K562 (cell line): ENCODE measurements around the gene RITA1. TPM values are rescaled to one million over a fixed set of nuclear protein-coding genes. Genes with fewer than 3 reads are reported as not detected.
A peak's percentile ranks its signal among the peaks of the same experiment; 100 is the strongest.

Experiments
- ATAC-seq: fragments of 200-7000 bp; cut with Tn5 transposase; 3 replicates; pipeline ENCODE4 v1.9.1; 2020; ENCODE audit warnings: moderate library complexity
- BruUV-seq: library from RNA; stranded (reverse); fragments of 400-500 nt; replicated peaks from 2 replicates; lab custom pipeline; 2021; lab: Mats Ljungman, UMichigan
- CTCF ChIA-PET: fragments of 300-600 bp; formaldehyde crosslinking; extraction: SDS; loops from one replicate; lab custom pipeline; 2021; ENCODE audit warnings: low intra/inter-chr PET ratio; lab: Yijun Ruan, JAX
- POLR2A ChIA-PET: fragments of 300-600, 350-650 bp; sonication (Branson Sonifier 250); formaldehyde crosslinking; extraction: SDS; loops from one replicate; lab custom pipeline; 2021; ENCODE audit warnings: antibody characterized with exemption, inconsistent platforms; lab: Yijun Ruan, JAX
- DNase-seq, 4 experiments: peaks; one replicate each; pipeline versions ENCODE4 v3.0.0 to v3.0.0-alpha.2; 2011 to 2018; ENCODE audit warnings: low spot score in 3 of 4, mixed read lengths in 3 of 4; ENCODE audit errors: extremely low read depth in 1 of 4
- FAIRE-seq: peaks from 2 replicates; lab custom pipeline; 2011; peaks lifted over from hg19 to GRCh38; lab: Jason Lieb, UNC
- H2AFZ ChIP-seq: 2 replicates; pipeline ENCODE4 v1.6.0; 2011; ENCODE audit warnings: low read depth, low read length, control low read depth, inconsistent platforms
- H3K27ac ChIP-seq: fragments of 200-600 bp; 3 replicates; pipeline ENCODE4 v1.8.0; 2011; ENCODE audit warnings: low read depth, mild to moderate bottlenecking, control low read depth, inconsistent platforms, low read length, moderate library complexity, mixed read lengths; ENCODE audit errors: extremely low read depth
- H3K27me3 ChIP-seq, 2 experiments: fragments of 300-600 bp in 1 of 2; 2 replicates in 1 of 2; 3 replicates in 1 of 2; pipeline versions ENCODE4 v1.6.0 to v1.8.0; 2011; ENCODE audit warnings: inconsistent platforms in 2 of 2, low read length in 2 of 2, mild to moderate bottlenecking in 1 of 2, mixed read lengths in 1 of 2, moderate library complexity in 1 of 2; ENCODE audit not compliant: control insufficient read depth in 2 of 2, insufficient read depth in 2 of 2
- H3K36me3 ChIP-seq: fragments of 300-600 bp; 3 replicates; pipeline ENCODE4 v1.8.0; 2011; ENCODE audit warnings: mild to moderate bottlenecking, low read length, inconsistent platforms; ENCODE audit not compliant: control insufficient read depth, insufficient read depth
- H3K4me1 ChIP-seq, 2 experiments: fragments of 200-600 bp in 1 of 2; replicated peaks in 1 of 2; 2 replicates in 1 of 2; 3 replicates in 1 of 2; pipeline versions ENCODE4 v1.5.1 to v1.8.0; 2011; ENCODE audit warnings: inconsistent platforms in 2 of 2, low read length in 2 of 2, mild to moderate bottlenecking in 1 of 2, mixed read lengths in 1 of 2, moderate library complexity in 1 of 2; ENCODE audit not compliant: control insufficient read depth in 2 of 2, insufficient read depth in 2 of 2
- H3K4me2 ChIP-seq: 2 replicates; pipeline ENCODE4 v1.6.1; 2011; ENCODE audit warnings: low read length, control low read depth, inconsistent platforms, mixed read lengths; ENCODE audit not compliant: insufficient read depth
- H3K4me3 ChIP-seq: fragments of 200-600 bp; sonication (generic), shearing (Covaris generic); 2 replicates; pipeline ENCODE4 v1.5.1; 2016; ENCODE audit warnings: control low read depth, inconsistent platforms
- H3K79me2 ChIP-seq: fragments of 200-600 bp; 3 replicates; pipeline ENCODE4 v1.8.0; 2011; ENCODE audit warnings: low read length, inconsistent platforms; ENCODE audit not compliant: control insufficient read depth, insufficient read depth
- H3K9ac ChIP-seq, 2 experiments: 2 replicates each; pipeline versions ENCODE4 v1.6.0 to v1.6.1; 2011; ENCODE audit warnings: low read depth in 2 of 2, low read length in 2 of 2, control low read depth in 1 of 2, inconsistent platforms in 1 of 2, mild to moderate bottlenecking in 1 of 2, mixed read lengths in 1 of 2; ENCODE audit not compliant: insufficient read depth in 1 of 2
- H3K9me1 ChIP-seq: one replicate; pipeline ENCODE4 v1.6.0; 2011; ENCODE audit warnings: inconsistent platforms, mild to moderate bottlenecking, low read length, moderate library complexity; ENCODE audit not compliant: control insufficient read depth, insufficient read depth
- H3K9me3 ChIP-seq: replicated peaks from 2 replicates; pipeline ENCODE4 v1.5.1; 2011; ENCODE audit warnings: low read depth, low read length, inconsistent platforms; ENCODE audit not compliant: control insufficient read depth, insufficient read depth
- H4K20me1 ChIP-seq: replicated peaks from 2 replicates; pipeline ENCODE4 v1.6.1; 2011; ENCODE audit warnings: low read length, inconsistent platforms, mixed read lengths; ENCODE audit not compliant: control insufficient read depth, insufficient read depth
- ATF1 ChIP-seq, 2 experiments: fragments of 450-650 bp in 1 of 2; IDR thresholded peaks; 2 replicates each; pipeline ENCODE4 v1.6.1; 2016; ENCODE audit warnings: missing compliant biosample characterization in 1 of 2, missing genetic modification characterization in 1 of 2
- BRD4 ChIP-seq: fragments of 200-600 bp; sonication (generic); IDR thresholded peaks from 2 replicates; pipeline ENCODE4 v1.6.1; 2017; ENCODE audit warnings: inconsistent platforms
- HNRNPUL1 ChIP-seq: fragments of 200-400 bp; formaldehyde crosslinking; IDR thresholded peaks from 2 replicates; pipeline ENCODE4 v1.6.1; 2017; ENCODE audit warnings: low read length
- ZEB2 ChIP-seq: fragments of 450-650 bp; IDR thresholded peaks from 2 replicates; pipeline ENCODE4 v1.6.1; 2016
- ZNF609 ChIP-seq: sonication (generic); formaldehyde crosslinking; IDR thresholded peaks from 2 replicates; pipeline ENCODE4 v1.8.1; 2023; ENCODE audit warnings: missing genetic modification reagents, mild to moderate bottlenecking, borderline replicate concordance
- ZNF79 ChIP-seq: fragments of 250-450 bp; sonication (Bioruptor Pico); IDR thresholded peaks from 2 replicates; pipeline ENCODE4 v1.4.0; 2020; ENCODE audit warnings: low read depth, mild to moderate bottlenecking, moderate library complexity
- WGBS: fragments of 100-300 bp; shearing (Covaris generic); methylation state at CpG from one replicate; pipeline ENCODE4 v1.1.6; 2016; ENCODE audit warnings: low coverage, mixed read lengths; ENCODE audit not compliant: insufficient coverage; ENCODE audit errors: missing lambda C conversion rate; 5-methylcytosine and 5-hydroxymethylcytosine counted together
- in situ Hi-C: fragments of 300-500 bp; cut with MboI; formaldehyde crosslinking; loops from 4 replicates; pipeline ENCODE4 v1.15.0; 2018; ENCODE audit warnings: inconsistent platforms, mixed read lengths
- intact Hi-C: fragments of 100-400 bp; cut with micrococcal nuclease; formaldehyde crosslinking; loops from 2 replicates; pipeline ENCODE4 v1.14.2; 2022
- polyA plus RNA-seq, 8 experiments: library from polyadenylated mRNA; depleted of rRNA in 4 of 8; stranded (reverse) in 5 of 8; unstranded in 3 of 8; fragments of >200 nt; fragmentation: Nextera tagmentation in 2 of 8; fragmentation: Illumina TruSeq in 1 of 8; extraction: Ambion mirVana in 2 of 8; extraction: Trizol in 1 of 8; gene quantifications; 2 replicates each; pipeline versions ENCODE4 v1.2.1 to v1.2.3, GENCODE V29; 2011 to 2014; ENCODE audit warnings: inconsistent platforms in 1 of 8, missing spikeins in 1 of 8
- total RNA-seq, 7 experiments: library from RNA; depleted of rRNA in 6 of 7; stranded (reverse); fragments of >200 nt in 6 of 7; fragmentation: Illumina TruSeq in 2 of 7; extraction: Trizol in 2 of 7; gene quantifications; 2 replicates each; pipeline versions ENCODE4 v1.2.1 to v1.2.3, GENCODE V29; 2011 to 2021; ENCODE audit warnings: low replicate concordance in 1 of 7

Gene RITA1
- total and polyA plus RNA-seq, 9 of the 15 experiments (the other 6 are each of a cell fraction or from before 2014, with no cell fraction given) = 2.8 to 40.4 (median 18.0) TPM

GRCh38 chr12:113146999-113147398 is 38.5 kb upstream of the RITA1 start:
- intact Hi-C loops = no loop called here
- FAIRE-seq (no peak), DNase-seq (no peak), ATAC-seq (no peak)
- no peak overlapping the region for H3K4me2 ChIP-seq
- ChIA-PET CTCF (no interaction called here), POLR2A (interaction anchor here (0.7 kb wide), 1 partner anchor 20 kb away, joined by 3 read pairs; no protein-coding TSS in a partner anchor)
- H3K9me1 ChIP-seq = peaks cover 3% of the 10 kb centered on the region
- no peaks in the 10 kb centered on the region for H3K9me3 ChIP-seq
- peaks cover under 1% of the 10 kb centered on the region; the same call in 1 of the 2 replicates for H4K20me1 ChIP-seq
- no TSS peak for BruUV-seq
- peaks cover 14 to 15% of the 10 kb centered on the region in 2 experiments for H3K27me3 ChIP-seq
- H2AFZ ChIP-seq = no peak overlapping the region
- TF ChIP-seq ATF1 (CRISPR knock-in tag; IDR thresholded peaks at IDR 0.05) (no peak), ATF1 (tag; IDR thresholded peaks at IDR 0.05) (no peak)
- in situ Hi-C loops = no loop called here
- H3K4me3 ChIP-seq = no peak overlapping the region
- H3K9ac ChIP-seq = no peak overlapping the region
- WGBS = 3% methylated on average over 2 of the region's 2 CpGs
- H3K36me3 ChIP-seq = no peaks in the 10 kb centered on the region
- H3K27ac ChIP-seq = no peak overlapping the region
- peaks cover 0 to 10% of the 10 kb centered on the region in 2 experiments; a peak in 3 of 5 replicates for H3K4me1 ChIP-seq
- no peaks in the 10 kb centered on the region for H3K79me2 ChIP-seq

- CTCF ChIA-PET = no interaction called here
- DNase-seq (peak; percentile 66 to 84 (median 78)), ATAC-seq (peak; percentile 71), FAIRE-seq (peak; percentile 68)
- Histone ChIP-seq H3K27me3 (peaks cover 21 to 27% of the 10 kb centered on the region in 2 experiments), H3K4me3 (no peak within 1 kb of the TSS), H3K4me1 (peaks cover 5 to 22% of the 10 kb centered on the region in 2 experiments; a peak in 3 of 5 replicates), H3K9me1 (peaks cover 3% of the 10 kb centered on the region), H3K79me2 (no peaks in the 10 kb centered on the region), H4K20me1 (peaks cover 8% of the 10 kb centered on the region; the same call in 1 of the 2 replicates), H2AFZ (no peak within 1 kb of the TSS), H3K9me3 (no peaks in the 10 kb centered on the region), H3K27ac (no peak within 1 kb of the TSS), H3K9ac (no peak within 1 kb of the TSS), H3K36me3 (no peaks in the 10 kb centered on the region), H3K4me2 (no peak within 1 kb of the TSS)
- no TSS peak for BruUV-seq
- POLR2A ChIA-PET = interaction anchor here (1.1 to 2.0 kb wide), 2 partner anchors 11 to 16 kb away, joined by 3 to 8 read pairs; no protein-coding TSS in a partner anchor
- intact Hi-C loops = loop anchor here (5.0 kb wide), 1 partner anchor 157 kb away; no protein-coding TSS in a partner anchor
- WGBS = 4% methylated on average over 21 of the region's 22 CpGs
- in situ Hi-C loops = no loop called here
- TF ChIP-seq ZNF79 (CRISPR knock-in tag) (no peak), ZEB2 (no peak), BRD4 (no peak), HNRNPUL1 (no peak), ZNF609 (CRISPR knock-in tag) (0 out of 2 replicates have a peak, but pooled peaks have one; percentile 55)
Measured at GRCh38 chr12:113149361-113150150, 36.0 kb upstream of the RITA1 start, which contains the start of gene CFAP73. TSS of gene CFAP73 (plus strand) at chr12:113149724. CDS start at chr12:113149858, 134 bp downstream.
